Upper lobe of left lung (tissue), 6 donors: ENCODE measurements around the gene MEGF8. TPM values are rescaled to one million over a fixed set of nuclear protein-coding genes. Genes with fewer than 3 reads are reported as not detected.

Experiments used
- ATAC-seq, 2 donors: fragments of 200-7000 bp; cut with Tn5 transposase; one replicate each; pipeline ENCODE4 v1.9.1; 2022; ENCODE audit warnings: mild to moderate bottlenecking in 2 of 2, moderate library complexity in 2 of 2; ENCODE audit not compliant: low FRiP score in 2 of 2
- DNase-seq, 2 donors: peaks; one replicate each; pipeline ENCODE4 v3.0.0-alpha.2; 2019 to 2020
- H3K27ac ChIP-seq, 4 donors: fragments of 200-600 bp; sonication (generic); one replicate each; pipeline ENCODE4 v1.5.1; 2016 to 2019
- H3K27me3 ChIP-seq, 4 donors: fragments of 200-600 bp; sonication (generic); one replicate each; pipeline ENCODE4 v1.5.1; 2017 to 2019
- H3K36me3 ChIP-seq, 4 donors: fragments of 200-600 bp; sonication (generic); one replicate each; pipeline ENCODE4 v1.5.1; 2016 to 2019
- H3K4me1 ChIP-seq, 4 donors: fragments of 200-600 bp; sonication (generic); one replicate each; pipeline ENCODE4 v1.5.1; 2018 to 2019
- H3K4me3 ChIP-seq, 4 donors: fragments of 200-600 bp; sonication (generic); one replicate each; pipeline ENCODE4 v1.5.1; 2017 to 2019; ENCODE audit warnings: mild to moderate bottlenecking in 2 of 4, moderate library complexity in 1 of 4
- H3K9me3 ChIP-seq, 4 donors: fragments of 200-600 bp; sonication (generic); one replicate each; pipeline ENCODE4 v1.5.1; 2018 to 2019
- CTCF ChIP-seq, 6 experiments: fragments of 450-650 bp in 4 of 6; fragments of 200-600 bp in 2 of 6; sonication (generic) in 2 of 6; IDR thresholded peaks; one replicate each; pipeline ENCODE4 v1.5.1; 2016 to 2019; ENCODE audit warnings: antibody characterized with exemption in 6 of 6
- EP300 ChIP-seq, 4 donors: sonication (generic); formaldehyde crosslinking; IDR thresholded peaks; one replicate each; pipeline ENCODE4 v1.5.1; 2017; ENCODE audit warnings: antibody characterized with exemption in 4 of 4, control low read depth in 2 of 4
- POLR2A ChIP-seq, 4 donors: fragments of 450-650 bp; IDR thresholded peaks; one replicate each; pipeline ENCODE4 v1.5.1; 2016 to 2017; ENCODE audit warnings: antibody characterized with exemption in 4 of 4, mild to moderate bottlenecking in 2 of 4
- POLR2AphosphoS5 ChIP-seq, 2 donors: sonication (generic); formaldehyde crosslinking; IDR thresholded peaks; one replicate each; pipeline ENCODE4 v1.5.1; 2017; ENCODE audit warnings: antibody characterized with exemption in 2 of 2
- whole genome bisulfite sequencing, 2 donors: methylation state at CpG; one replicate each; pipeline ENCODE4 v1.1.5; 2017 to 2018; 5-methylcytosine and 5-hydroxymethylcytosine counted together
- total RNA-seq, 6 donors: library from RNA; depleted of rRNA in 4 of 6; stranded (reverse); fragments of >200 nt in 4 of 6; gene quantifications; one replicate each; pipeline versions ENCODE4 v1.1.0 to v1.2.1, GENCODE V29; 2016 to 2021
- donor health status: DM: no; HTN: no; CAD: no; lungs with moderate emphysema.
- donor health status: DM: no; HTN: yes; CAD: no; lungs with severe emphysema.

Gene MEGF8
- total RNA-seq, 6 donors from 2014 or later, result 13.7 to 30.7 (median 17.8) TPM

DNA sequence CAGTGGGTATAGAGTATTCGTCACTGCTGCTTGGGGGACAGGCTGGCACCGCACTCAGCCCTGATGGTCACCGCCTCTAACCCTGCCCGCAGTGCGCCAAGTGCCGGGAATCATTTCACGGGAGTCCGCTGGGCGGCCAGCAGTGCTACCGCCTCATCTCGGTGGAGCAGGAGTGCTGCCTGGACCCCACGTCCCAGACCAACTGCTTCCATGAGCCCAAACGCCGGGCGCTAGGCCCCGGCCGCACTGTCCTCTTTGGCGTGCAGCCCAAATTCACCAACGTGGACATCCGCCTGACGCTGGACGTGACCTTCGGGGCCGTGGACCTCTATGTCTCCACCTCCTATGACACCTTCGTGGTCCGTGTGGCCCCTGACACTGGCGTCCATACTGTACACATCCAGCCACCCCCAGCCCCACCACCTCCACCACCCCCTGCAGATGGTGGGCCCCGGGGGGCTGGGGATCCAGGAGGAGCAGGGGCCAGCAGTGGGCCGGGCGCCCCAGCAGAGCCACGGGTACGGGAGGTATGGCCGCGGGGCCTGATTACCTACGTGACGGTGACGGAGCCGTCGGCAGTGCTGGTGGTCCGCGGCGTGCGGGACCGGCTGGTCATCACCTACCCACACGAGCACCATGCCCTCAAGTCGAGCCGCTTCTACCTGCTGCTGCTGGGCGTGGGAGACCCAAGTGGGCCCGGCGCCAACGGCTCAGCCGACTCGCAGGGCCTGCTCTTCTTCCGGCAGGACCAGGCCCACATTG lies 50.2 kb downstream of the MEGF8 start:
- peak in 1 of 2 donors; percentile 70 for DNase-seq

GRCh38 chr19:42376177-42376555 lies 50.7 kb downstream of the MEGF8 start:
- DNase-seq, result peak in 1 of 2 donors; percentile 82
- Histone ChIP-seq H3K27me3 (no peaks in the 10 kb centered on the region), H3K4me1 (no peaks in the 10 kb centered on the region), H3K27ac (no peak overlapping the region), H3K9me3 (no peaks in the 10 kb centered on the region), H3K4me3 (no peak overlapping the region), H3K36me3 (peaks cover 0 to 32% (median 12%) of the 10 kb centered on the region in 4 donors)
- 94 to 98% methylated on average over 14 to 16 of the region's 17 CpGs for WGBS, 2 donors
- no peak for TF ChIP-seq POLR2AphosphoS5 (IDR thresholded peaks at IDR 0.05)
- no peak for TF ChIP-seq POLR2A (IDR thresholded peaks at IDR 0.05)
- no peak for TF ChIP-seq CTCF (IDR thresholded peaks at IDR 0.05)
- no peak for TF ChIP-seq EP300 (IDR thresholded peaks at IDR 0.05)
- no peak for ATAC-seq

More for the DNA sequence above, 50.2 kb downstream of the MEGF8 start:
- TF ChIP-seq POLR2AphosphoS5 (IDR thresholded peaks at IDR 0.05) (no peak), POLR2A (IDR thresholded peaks at IDR 0.05) (no peak), EP300 (IDR thresholded peaks at IDR 0.05) (no peak), CTCF (IDR thresholded peaks at IDR 0.05) (no peak)
- no peaks in the 10 kb centered on the region for H3K4me1 ChIP-seq
- WGBS, 2 donors, result 96% methylated on average over 15 to 39 of the region's 54 CpGs
- no peak for ATAC-seq
- no peaks in the 10 kb centered on the region for H3K9me3 ChIP-seq
- no peaks in the 10 kb centered on the region for H3K27me3 ChIP-seq
- H3K27ac ChIP-seq, result no peak overlapping the region
- peaks cover 0 to 38% (median 14%) of the 10 kb centered on the region in 4 donors for H3K36me3 ChIP-seq
- no peak overlapping the region for H3K4me3 ChIP-seq

DNA sequence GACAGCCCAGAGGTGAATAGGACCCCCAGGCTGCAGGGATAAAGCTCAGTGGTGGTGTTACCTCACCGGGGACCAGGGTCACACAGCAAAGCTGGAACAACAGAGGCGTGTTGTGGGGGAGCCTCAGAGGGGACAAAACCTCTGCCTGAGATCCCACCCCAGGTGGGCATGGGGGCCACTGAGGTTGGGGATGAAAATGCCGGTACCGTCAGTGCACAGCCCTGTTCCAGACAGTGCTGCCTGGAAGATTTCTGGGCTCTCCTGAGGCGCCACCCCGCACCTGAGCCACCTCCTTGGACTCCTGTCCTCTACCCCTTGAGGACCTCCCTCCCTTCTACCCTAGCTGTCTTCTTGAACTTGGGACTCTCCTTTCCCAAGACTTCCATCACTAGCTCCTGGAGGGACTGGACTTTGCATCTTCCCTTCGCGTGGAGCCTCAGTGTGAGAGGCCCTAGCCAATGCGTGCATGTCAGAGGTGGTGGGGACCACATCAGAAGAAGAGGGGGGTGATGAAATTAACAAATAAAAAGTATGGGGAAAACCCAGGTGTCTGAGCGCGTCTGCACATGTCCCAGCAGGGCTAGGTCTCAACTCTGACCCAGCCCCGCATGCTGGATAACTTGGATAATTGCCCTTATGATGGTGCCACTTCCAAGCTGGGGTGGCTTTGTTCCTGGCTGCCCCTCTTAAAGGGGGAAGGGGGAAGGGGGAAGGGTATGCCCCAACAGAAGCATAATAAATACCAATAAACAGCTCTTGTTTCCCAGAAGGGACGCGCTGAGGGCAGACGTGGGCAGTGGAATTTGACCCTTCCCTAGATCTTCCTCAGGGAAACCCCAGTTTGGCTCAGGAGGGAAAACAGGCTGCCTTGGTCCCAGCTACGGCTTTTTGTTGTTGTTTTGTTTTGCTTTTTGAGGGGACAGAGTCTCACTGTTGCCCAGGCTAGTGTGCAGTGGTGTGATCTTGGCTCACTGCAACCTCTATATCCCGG lies 53.1 kb downstream of the MEGF8 start:
- Histone ChIP-seq H3K4me3 (no peak overlapping the region), H3K27ac (no peak overlapping the region), H3K36me3 (peaks cover 0 to 21% (median 7%) of the 10 kb centered on the region in 4 donors), H3K4me1 (no peaks in the 10 kb centered on the region), H3K9me3 (no peaks in the 10 kb centered on the region), H3K27me3 (no peaks in the 10 kb centered on the region)
- ATAC-seq, result no peak
- WGBS, 2 donors, result 72 to 75% methylated on average over 15 to 17 of the region's 17 CpGs
- TF ChIP-seq POLR2AphosphoS5 (IDR thresholded peaks at IDR 0.05) (no peak), POLR2A (IDR thresholded peaks at IDR 0.05) (no peak), CTCF (IDR thresholded peaks at IDR 0.05) (no peak), EP300 (IDR thresholded peaks at IDR 0.05) (no peak)
- DNase-seq, result no peak

DNA sequence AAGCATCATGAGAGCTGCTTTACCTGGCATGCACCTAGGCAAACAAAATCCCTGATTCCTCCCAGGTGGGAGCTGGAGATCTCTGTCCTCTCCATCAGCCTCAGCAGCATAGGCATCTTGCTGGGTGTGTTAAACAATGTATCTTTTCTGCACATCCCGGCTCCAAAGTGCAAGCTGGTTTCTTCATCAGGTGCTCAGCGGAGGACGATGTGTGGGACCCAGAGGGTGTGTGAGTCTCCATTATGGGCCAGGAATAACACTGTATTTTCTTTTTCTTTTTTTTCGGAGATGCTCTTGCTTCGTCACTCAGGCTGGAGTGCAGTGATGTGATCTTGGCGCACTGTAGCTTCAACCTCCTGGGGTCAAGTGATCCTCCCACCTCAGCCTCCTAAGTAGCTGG lies 54.7 kb downstream of the MEGF8 start:
- no peaks in the 10 kb centered on the region for H3K4me1 ChIP-seq
- peaks cover 0 to 14% (median 6%) of the 10 kb centered on the region in 4 donors for H3K36me3 ChIP-seq
- H3K27me3 ChIP-seq, result no peaks in the 10 kb centered on the region
- no peak for TF ChIP-seq POLR2AphosphoS5 (IDR thresholded peaks at IDR 0.05)
- no peak for TF ChIP-seq EP300 (IDR thresholded peaks at IDR 0.05)
- no peak for TF ChIP-seq CTCF (IDR thresholded peaks at IDR 0.05)
- no peak for TF ChIP-seq POLR2A (IDR thresholded peaks at IDR 0.05)
- no peak overlapping the region for H3K27ac ChIP-seq
- no peak overlapping the region for H3K4me3 ChIP-seq
- no peak for ATAC-seq
- DNase-seq, result no peak
- H3K9me3 ChIP-seq, result no peaks in the 10 kb centered on the region
- WGBS, 2 donors, result 82% methylated on average over 6 of the region's 6 CpGs
